Smooth muscle cell (in vitro differentiated cells): ENCODE measurements around the gene SERPINA7. TPM values are rescaled to one million over a fixed set of nuclear protein-coding genes. Genes with fewer than 3 reads are reported as not detected.

Source experiments
- DNase-seq: peaks from one replicate; lab custom pipeline; 2025; ENCODE audit not compliant: unreplicated experiment; lab: John Stamatoyannopoulos, UW
- H2AFZ ChIP-seq: fragments of 200-600 bp; sonication (generic); 2 replicates; pipeline ENCODE4 v1.6.0; 2016; ENCODE audit warnings: antibody characterized with exemption, low read depth, mild to moderate bottlenecking
- H3F3A ChIP-seq: fragments of 200-600 bp; sonication (generic); 2 replicates; pipeline ENCODE4 v1.6.0; 2017; ENCODE audit warnings: antibody characterized with exemption, low read depth
- H3K27ac ChIP-seq: fragments of 200-600 bp; sonication (generic); 2 replicates; pipeline ENCODE4 v1.5.1; 2016; ENCODE audit warnings: low read depth, mild to moderate bottlenecking
- H3K27me3 ChIP-seq: fragments of 200-600 bp; sonication (generic); 2 replicates; pipeline ENCODE4 v1.6.1; 2016; ENCODE audit warnings: low read depth, mild to moderate bottlenecking
- H3K36me3 ChIP-seq: fragments of 200-600 bp; sonication (generic); 2 replicates; pipeline ENCODE4 v1.5.1; 2016; ENCODE audit warnings: low read depth
- H3K4me1 ChIP-seq: fragments of 200-600 bp; sonication (generic); 2 replicates; pipeline ENCODE4 v1.5.1; 2016; ENCODE audit warnings: low read depth
- H3K4me2 ChIP-seq: fragments of 200-600 bp; sonication (generic); 2 replicates; pipeline ENCODE4 v1.6.0; 2016; ENCODE audit warnings: mild to moderate bottlenecking
- H3K4me3 ChIP-seq: fragments of 200-600 bp; sonication (generic); 2 replicates; pipeline ENCODE4 v1.5.1; 2016; ENCODE audit warnings: mild to moderate bottlenecking
- H3K79me2 ChIP-seq: fragments of 200-600 bp; sonication (generic); 2 replicates; pipeline ENCODE4 v1.6.0; 2016; ENCODE audit warnings: low read depth, mild to moderate bottlenecking
- H3K9ac ChIP-seq: fragments of 200-600 bp; sonication (generic); 2 replicates; pipeline ENCODE4 v1.6.0; 2016; ENCODE audit warnings: low read depth
- H3K9me3 ChIP-seq: fragments of 200-600 bp; sonication (generic); replicated peaks from 2 replicates; pipeline ENCODE4 v1.5.1; 2016; ENCODE audit warnings: low read depth
- H4K20me1 ChIP-seq: fragments of 200-600 bp; sonication (generic); 2 replicates; pipeline ENCODE4 v1.6.0; 2016; ENCODE audit warnings: low read depth
- CTCF ChIP-seq: fragments of 200-600 bp; sonication (generic); IDR thresholded peaks from 2 replicates; pipeline ENCODE4 v1.5.1; 2017; ENCODE audit warnings: borderline replicate concordance, mild to moderate bottlenecking, antibody characterized with exemption; ENCODE audit not compliant: insufficient read depth, poor library complexity, severe bottlenecking
- WGBS: methylation state at CpG from one replicate; pipeline ENCODE4 v1.1.7; 2016; ENCODE audit warnings: low lambda C conversion rate; 5-methylcytosine and 5-hydroxymethylcytosine counted together
- polyA plus RNA-seq: library from polyadenylated mRNA; unstranded; fragments of >200 nt; fragmentation: Nextera tagmentation; extraction: Ambion mirVana; gene quantifications from 2 replicates; pipeline ENCODE4 v1.2.1, GENCODE V29; 2016
- total RNA-seq: library from RNA; depleted of rRNA; stranded (reverse); fragments of >200 nt; gene quantifications from 2 replicates; pipeline ENCODE4 v1.2.3, GENCODE V29; 2014

Gene SERPINA7
- total RNA-seq (not detected in 2 replicates), polyA plus RNA-seq (not detected in 2 replicates)

DNA sequence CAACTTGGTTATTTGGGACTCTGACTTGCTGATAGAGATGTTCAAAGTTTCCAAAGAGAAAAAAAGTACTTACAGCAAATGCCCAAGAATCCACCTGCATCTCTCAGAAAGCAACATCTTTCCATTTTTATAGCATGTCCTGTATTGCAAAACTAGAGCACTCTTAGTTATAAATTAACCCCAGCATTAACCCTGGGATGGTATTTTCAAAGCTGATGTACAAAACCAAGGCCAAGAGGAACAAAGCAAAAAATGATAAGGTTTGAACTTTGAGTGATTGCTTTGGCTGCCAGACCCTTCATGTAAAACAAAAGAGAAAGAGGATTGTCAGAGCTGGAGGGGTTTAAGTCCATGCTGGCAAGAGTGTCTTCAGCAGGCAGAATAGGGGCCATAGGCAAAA lies at the start of gene SERPINA7:
SERPINA7 (minus strand) TSS at position 103 of the 400 bp plus-strand sequence. CDS start 1,669 bp downstream, outside the sequence.
- Histone ChIP-seq H3K9me3 (no peaks in the 10 kb centered on the region), H3F3A (no peaks in the 10 kb centered on the region), H3K27ac (no peak within 1 kb of the TSS), H2AFZ (no peak within 1 kb of the TSS), H3K4me1 (no peaks in the 10 kb centered on the region), H3K36me3 (no peaks in the 10 kb centered on the region), H3K4me3 (no peak within 1 kb of the TSS), H4K20me1 (no peaks in the 10 kb centered on the region), H3K79me2 (no peaks in the 10 kb centered on the region), H3K4me2 (no peak within 1 kb of the TSS), H3K9ac (no peak within 1 kb of the TSS), H3K27me3 (no peaks in the 10 kb centered on the region)
- no peak for TF ChIP-seq CTCF
- no peak for DNase-seq

DNA sequence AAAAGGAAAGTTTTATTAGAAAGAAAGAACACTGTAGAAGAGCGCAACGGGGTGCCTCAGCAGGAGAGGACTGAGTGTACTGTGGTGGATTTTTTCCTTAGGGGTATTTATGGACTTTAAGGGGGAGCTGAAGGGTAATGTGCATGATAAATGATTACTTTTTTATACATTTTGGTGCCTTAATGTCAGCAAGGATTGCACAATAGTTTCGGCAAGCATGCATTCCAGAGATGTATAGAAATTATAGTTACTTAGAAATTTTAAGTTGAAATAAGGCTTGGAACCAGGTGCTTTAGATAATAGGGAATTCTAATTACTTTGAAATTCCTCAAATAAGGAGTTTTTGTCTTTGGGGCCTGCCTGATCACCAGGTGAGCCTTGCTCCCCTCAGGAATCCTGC lies 30.5 kb upstream of the SERPINA7 start:
- 81% methylated on average over 3 of the region's 3 CpGs for WGBS
- Histone ChIP-seq H3K9ac (no peak overlapping the region), H4K20me1 (no peaks in the 10 kb centered on the region), H3K27me3 (no peaks in the 10 kb centered on the region), H3K4me3 (no peak overlapping the region), H3K36me3 (no peaks in the 10 kb centered on the region), H3K27ac (no peak overlapping the region), H3K9me3 (no peaks in the 10 kb centered on the region), H2AFZ (no peak overlapping the region), H3K4me1 (no peaks in the 10 kb centered on the region), H3K4me2 (no peak overlapping the region), H3K79me2 (no peaks in the 10 kb centered on the region), H3F3A (no peaks in the 10 kb centered on the region)
- TF ChIP-seq CTCF = no peak
- no peak for DNase-seq

DNA sequence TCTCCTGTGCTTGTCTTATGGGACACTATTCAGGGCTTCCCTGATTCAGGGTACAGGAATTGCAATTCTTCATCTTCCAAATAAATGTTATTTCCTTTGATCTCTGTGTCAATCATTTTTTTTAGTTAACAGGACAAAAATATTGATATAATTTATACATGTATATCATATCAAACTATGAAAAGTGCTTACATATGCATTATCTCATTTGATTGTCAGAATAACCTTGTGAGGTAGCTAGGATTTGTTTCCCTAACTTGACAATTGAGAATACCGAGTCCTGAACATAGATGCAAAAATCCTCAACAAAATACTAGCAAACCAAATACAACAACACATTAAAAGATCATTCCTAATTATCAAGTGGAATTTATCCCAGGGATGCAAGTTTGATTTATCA lies 11.5 kb upstream of the SERPINA7 start:
- no peak for DNase-seq
- no peaks in the 10 kb centered on the region for H3F3A ChIP-seq
- H3K27me3 ChIP-seq = no peaks in the 10 kb centered on the region
- H3K4me1 ChIP-seq = no peaks in the 10 kb centered on the region
- no peaks in the 10 kb centered on the region for H4K20me1 ChIP-seq
- no peak overlapping the region for H3K9ac ChIP-seq
- no peaks in the 10 kb centered on the region for H3K79me2 ChIP-seq
- H3K9me3 ChIP-seq = no peaks in the 10 kb centered on the region
- 79% methylated on average over 1 of the region's 1 CpG for WGBS
- no peak overlapping the region for H3K27ac ChIP-seq
- TF ChIP-seq CTCF = no peak
- no peak overlapping the region for H3K4me3 ChIP-seq
- H2AFZ ChIP-seq = no peak overlapping the region
- no peaks in the 10 kb centered on the region for H3K36me3 ChIP-seq
- no peak overlapping the region for H3K4me2 ChIP-seq

- H3F3A ChIP-seq = no peaks in the 10 kb centered on the region
- 44% methylated on average over 2 of the region's 2 CpGs for WGBS
- H4K20me1 ChIP-seq = no peaks in the 10 kb centered on the region
- no peaks in the 10 kb centered on the region for H3K36me3 ChIP-seq
- H3K79me2 ChIP-seq = no peaks in the 10 kb centered on the region
- DNase-seq = no peak
- TF ChIP-seq CTCF = no peak
- H2AFZ ChIP-seq = no peak overlapping the region
- H3K4me2 ChIP-seq = no peak overlapping the region
- no peaks in the 10 kb centered on the region for H3K4me1 ChIP-seq
- H3K9me3 ChIP-seq = no peaks in the 10 kb centered on the region
- H3K9ac ChIP-seq = no peak overlapping the region
- H3K27me3 ChIP-seq = no peaks in the 10 kb centered on the region
- no peak overlapping the region for H3K27ac ChIP-seq
- H3K4me3 ChIP-seq = no peak overlapping the region
Measured at GRCh38 chrX:106042296-106042695, 3.8 kb upstream of the SERPINA7 start.
